ENCODE results near the gene RTN4.

- TF ChIP-seq CTCF (IDR thresholded peaks at IDR 0.05; ENCODE audit: low read depth, low read length) (no peak), EZH2phosphoT487 (IDR thresholded peaks at IDR 0.05; ENCODE audit: low read depth) (no peak)
These were observed 39.3 kb downstream of the RTN4 start for GRCh38 chr2:55010915-55011314.

Data from OCI-LY3 (cell line).